NCI-H1436 (cell line): ENCODE data around the gene KIAA0825.

Experiments
- DNase-seq: peaks from one replicate; lab custom pipeline; 2025; lab: John Stamatoyannopoulos, UW

KIAA0825 gene

GRCh38 chr5:94308442-94308841 is 310.0 kb downstream of the KIAA0825 start:
- no peak for DNase-seq

GRCh38 chr5:94304146-94304545 is 314.3 kb downstream of the KIAA0825 start:
- no peak for DNase-seq

GRCh38 chr5:94288937-94289336 is 329.5 kb downstream of the KIAA0825 start:
- no peak for DNase-seq

- no peak for DNase-seq
Observed at GRCh38 chr5:94285984-94286383, 332.4 kb downstream of the KIAA0825 start.

GRCh38 chr5:94283093-94283492 is 335.3 kb downstream of the KIAA0825 start:
- DNase-seq, result no peak

GRCh38 chr5:94281236-94281801 is 337.1 kb downstream of the KIAA0825 start:
- DNase-seq, result no peak

GRCh38 chr5:94276751-94277150 is 341.7 kb downstream of the KIAA0825 start:
- DNase-seq, result no peak

GRCh38 chr5:94276048-94276447 is 342.4 kb downstream of the KIAA0825 start:
- no peak for DNase-seq

GRCh38 chr5:94274707-94275106 is 343.7 kb downstream of the KIAA0825 start:
- no peak for DNase-seq

GRCh38 chr5:94268226-94268625 is 350.2 kb downstream of the KIAA0825 start:
- DNase-seq, result peak; percentile 2

- no peak for DNase-seq
Observed at GRCh38 chr5:94267350-94267899, 351.0 kb downstream of the KIAA0825 start.

- DNase-seq, result no peak
Observed at GRCh38 chr5:94266170-94266569, 352.2 kb downstream of the KIAA0825 start.

- DNase-seq, result no peak
Observed at GRCh38 chr5:94263068-94263467, 355.3 kb downstream of the KIAA0825 start.

GRCh38 chr5:94260096-94260495 is 358.3 kb downstream of the KIAA0825 start:
- DNase-seq, result peak; percentile 4

GRCh38 chr5:94254214-94254613 is 364.2 kb downstream of the KIAA0825 start:
- DNase-seq, result no peak

GRCh38 chr5:94250985-94251384 is 367.4 kb downstream of the KIAA0825 start:
- no peak for DNase-seq

- no peak for DNase-seq
Observed at GRCh38 chr5:94249430-94249829, 369.0 kb downstream of the KIAA0825 start.

- DNase-seq, result no peak
Observed at GRCh38 chr5:94248175-94248875, 370.1 kb downstream of the KIAA0825 start.

- no peak for DNase-seq
Observed at GRCh38 chr5:94245608-94246007, 372.8 kb downstream of the KIAA0825 start.

GRCh38 chr5:94244921-94245320 is 373.5 kb downstream of the KIAA0825 start:
- no peak for DNase-seq

- DNase-seq, result no peak
Observed at GRCh38 chr5:94243612-94244011, 374.8 kb downstream of the KIAA0825 start.

GRCh38 chr5:94240993-94241651 is 377.3 kb downstream of the KIAA0825 start:
- no peak for DNase-seq

- DNase-seq, result no peak
Observed at GRCh38 chr5:94240596-94240992, 377.8 kb downstream of the KIAA0825 start.
